Prostate gland (tissue), 2 donors: ENCODE data around the gene PRMT7.

Experiments used
- CTCF ChIP-seq, 4 experiments: fragments of 200-600 bp in 2 of 4; fragments of 450-650 bp in 2 of 4; sonication (generic) in 2 of 4; IDR thresholded peaks; 1 replicate in 3 of 4; 2 replicates in 1 of 4; pipeline ENCODE4 v1.5.1; 2016 to 2019; ENCODE audit warnings: antibody characterized with exemption in 4 of 4, mild to moderate bottlenecking in 2 of 4, moderate library complexity in 2 of 4
- POLR2A ChIP-seq: fragments of 450-650 bp; IDR thresholded peaks from one replicate; pipeline ENCODE4 v1.6.1; 2016; ENCODE audit warnings: antibody characterized with exemption, mild to moderate bottlenecking

GRCh38 chr16:68358951-68359350 is 48.1 kb downstream of the PRMT7 start:
- no peak for TF ChIP-seq CTCF (IDR thresholded peaks at IDR 0.05)
- TF ChIP-seq POLR2A = no peak
